Stomach (tissue), 9 donors: ENCODE results near the gene IZUMO1. TPM values are rescaled to one million over a fixed set of nuclear protein-coding genes. Genes with fewer than 3 reads are reported as not detected.
A peak's percentile ranks its signal among the peaks of the same experiment; 100 is the strongest.

Experiments
- DNase-seq, 2 donors: peaks; one replicate each; pipeline versions ENCODE4 v3.0.0 to v3.0.0-alpha.2; 2013 to 2019
- H3K27ac ChIP-seq, 5 donors: fragments of 200-600 bp in 4 of 5; sonication (generic) in 4 of 5; one replicate each; pipeline ENCODE4 v1.5.1; 2013 to 2019; ENCODE audit warnings: mild to moderate bottlenecking in 1 of 5, moderate library complexity in 1 of 5
- H3K27me3 ChIP-seq, 3 donors: fragments of 200-600 bp; sonication (generic); one replicate each; pipeline ENCODE4 v1.5.1; 2017 to 2019; ENCODE audit warnings: mixed run types in 1 of 3
- H3K36me3 ChIP-seq, 4 donors: fragments of 200-600 bp; sonication (generic); 1 replicate in 3 of 4; 2 replicates in 1 of 4; pipeline ENCODE4 v1.5.1; 2016 to 2019
- H3K4me1 ChIP-seq, 4 donors: fragments of 200-600 bp; sonication (generic); one replicate each; pipeline ENCODE4 v1.5.1; 2016 to 2019
- H3K4me3 ChIP-seq, 4 donors: fragments of 200-600 bp; sonication (generic) in 3 of 4; one replicate each; pipeline ENCODE4 v1.5.1; 2016 to 2019; ENCODE audit warnings: mild to moderate bottlenecking in 1 of 4
- H3K9me3 ChIP-seq, 4 donors: fragments of 200-600 bp; sonication (generic); one replicate each; pipeline ENCODE4 v1.5.1; 2016 to 2019
- EP300 ChIP-seq: sonication (generic); formaldehyde crosslinking; IDR thresholded peaks from one replicate; pipeline ENCODE4 v1.6.1; 2017; ENCODE audit warnings: antibody characterized with exemption
- POLR2A ChIP-seq, 4 donors: fragments of 450-650 bp; IDR thresholded peaks; one replicate each; pipeline ENCODE4 v1.6.1; 2016; ENCODE audit warnings: antibody characterized with exemption in 4 of 4, control low read depth in 2 of 4, mild to moderate bottlenecking in 1 of 4, moderate library complexity in 1 of 4
- POLR2AphosphoS5 ChIP-seq, 3 donors: sonication (generic); formaldehyde crosslinking; IDR thresholded peaks; one replicate each; pipeline ENCODE4 v1.6.1; 2016; ENCODE audit warnings: antibody characterized with exemption in 3 of 3
- WGBS, 5 donors: extraction: QIAGEN DNeasy Blood & Tissue Kit in 3 of 5; methylation state at CpG; one replicate each; pipeline versions ENCODE4 v1.1.5 to v1.1.7; 2013 to 2018; 5-methylcytosine and 5-hydroxymethylcytosine counted together
- intact Hi-C: fragments of 100-400 bp; cut with DNase I; formaldehyde crosslinking; loops from one replicate; pipeline ENCODE4 v1.15.1; 2023; ENCODE audit warnings: low total_unique reads
- polyA plus RNA-seq, 3 donors: library from polyadenylated mRNA; stranded (reverse); fragments of 200-250 nt; gene quantifications; one replicate each; pipeline ENCODE4 v1.2.3, GENCODE V29; 2013
- total RNA-seq, 5 donors: library from RNA; depleted of rRNA; stranded (reverse); fragments of >200 nt; gene quantifications; one replicate each; pipeline versions ENCODE4 v1.1.0 to v1.2.3, GENCODE V29; 2014 to 2016
- TF ChIP-seq, protein P1 (sequence below), 7 experiments: fragments of 450-650 bp in 4 of 7; fragments of 200-600 bp in 3 of 7; sonication (generic) in 3 of 7; IDR thresholded peaks; one replicate each; pipeline ENCODE4 v1.5.1; 2016 to 2019; ENCODE audit warnings: antibody characterized with exemption in 7 of 7, control low read depth in 2 of 7, mild to moderate bottlenecking in 1 of 7
- donor health status: healthy with polysubstance abuse.
- donor health status: Bipolar disorder and iron deficiency.
- donor health status: healthy.

Gene IZUMO1
- total and polyA plus RNA-seq, 8 donors = 0.62 to 14.3 (median 4.0) TPM; not detected in 3

DNA sequence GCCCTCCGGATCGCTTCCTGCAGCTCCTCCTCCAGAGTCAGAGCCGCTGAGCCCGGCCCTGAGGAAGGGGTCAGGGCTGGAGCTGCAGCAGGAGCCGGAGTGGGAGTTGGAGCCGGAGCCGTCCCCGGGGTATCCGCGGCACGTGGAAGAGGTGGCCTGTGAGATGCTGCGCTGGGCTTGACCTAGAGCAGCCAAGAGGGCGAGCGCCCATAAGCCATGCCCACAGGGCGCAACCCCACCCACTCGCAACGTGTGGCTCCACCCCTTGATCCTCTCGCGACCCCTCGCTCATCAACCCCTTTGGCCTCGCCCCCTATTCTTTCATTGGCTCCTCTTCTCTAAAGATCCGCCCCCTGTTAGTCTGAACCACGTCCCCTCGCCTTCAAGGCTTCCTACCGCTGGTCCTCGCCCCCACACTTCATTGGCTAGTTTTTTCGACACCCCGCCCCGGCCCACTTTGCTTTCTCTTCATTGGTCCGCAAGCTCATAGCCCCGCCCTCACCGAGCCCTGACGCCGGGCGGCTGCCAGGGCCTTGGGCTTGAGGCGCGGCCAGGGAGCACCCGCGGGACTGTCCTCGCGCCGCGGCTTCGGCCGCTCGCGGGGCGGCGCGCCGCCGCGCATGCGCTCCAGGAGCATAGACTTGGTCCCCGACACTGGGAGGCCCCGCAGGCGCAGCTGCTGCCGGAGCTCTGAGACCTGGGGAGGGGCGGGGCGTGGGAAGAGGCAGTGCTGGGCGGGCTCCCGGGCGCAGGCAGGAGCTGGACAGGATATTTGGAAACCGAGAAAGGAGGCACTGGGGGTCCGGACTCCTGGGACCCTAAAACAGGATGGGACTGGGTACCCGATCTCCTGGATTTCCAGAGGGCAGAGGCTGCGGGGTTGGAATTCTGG lies 32.6 kb downstream of the IZUMO1 start:
- H3K4me1 ChIP-seq = peaks cover 29 to 57% (median 46%) of the 10 kb centered on the region in 4 donors
- peak; percentile 99 to 100 for DNase-seq
- peak overlapping the region; percentile 67 to 87 (median 83) for H3K27ac ChIP-seq
- intact Hi-C loops = no loop called here
- peak overlapping the region; percentile 56 to 65 (median 62) for H3K4me3 ChIP-seq
- 0 to 1% (median 1%) methylated on average over 38 to 67 of the region's 67 CpGs for WGBS, 5 donors
- H3K36me3 ChIP-seq = no peaks in the 10 kb centered on the region
- H3K27me3 ChIP-seq = no peaks in the 10 kb centered on the region
- H3K9me3 ChIP-seq = peaks cover 0 to 6% (median 2%) of the 10 kb centered on the region in 4 donors
- peak; percentile 36 to 58 (median 56) for TF ChIP-seq POLR2AphosphoS5 (IDR thresholded peaks at IDR 0.05)
- TF ChIP-seq EP300 = no peak

DNA sequence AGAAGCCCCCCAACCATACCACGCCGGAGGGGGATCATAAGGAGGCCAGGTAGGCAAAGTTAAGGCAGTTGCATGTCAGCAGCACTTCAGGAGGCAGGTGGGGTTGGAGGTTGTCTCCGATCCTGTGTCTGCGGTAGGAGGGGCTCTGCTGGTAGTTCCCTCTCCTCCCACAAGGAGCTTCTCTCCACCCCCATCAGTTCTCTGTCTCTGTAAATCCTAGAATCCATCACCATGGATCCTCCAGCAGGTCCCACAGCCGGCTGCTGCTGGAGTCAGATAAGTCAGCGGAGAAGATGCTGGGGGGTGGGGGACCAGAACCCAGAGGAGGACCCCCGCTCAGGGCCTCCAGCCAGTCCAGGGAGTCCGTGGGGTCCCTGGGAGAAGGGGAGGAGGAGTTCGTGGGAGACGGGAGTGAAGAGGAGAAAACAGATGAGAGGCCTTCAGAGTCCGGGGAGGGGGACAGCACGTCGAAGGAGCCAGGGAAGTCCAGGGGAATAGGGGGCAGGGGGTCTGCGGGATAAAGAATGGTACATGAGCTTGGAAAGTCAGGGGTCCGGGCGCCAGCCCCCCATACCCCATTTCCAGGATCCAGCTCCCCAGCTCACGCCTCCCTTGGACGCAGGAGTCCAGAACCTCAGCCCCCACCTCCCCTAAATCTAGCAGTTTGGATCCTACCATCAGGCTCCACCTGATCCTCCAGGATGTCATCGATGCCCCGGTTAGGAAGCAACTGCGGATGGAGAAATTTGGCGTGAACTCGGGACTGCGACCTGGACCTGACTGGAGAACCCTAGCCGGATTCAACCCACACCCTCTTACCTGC lies 33.5 kb downstream of the IZUMO1 start:
- no peaks in the 10 kb centered on the region for H3K36me3 ChIP-seq
- peaks cover 29 to 49% (median 43%) of the 10 kb centered on the region in 4 donors for H3K4me1 ChIP-seq
- peak overlapping the region; percentile 22 to 87 (median 83) for H3K27ac ChIP-seq
- H3K27me3 ChIP-seq = no peaks in the 10 kb centered on the region
- WGBS, 5 donors = 24 to 37% (median 28%) methylated on average over 23 to 25 of the region's 25 CpGs
- TF ChIP-seq, protein P1, sequence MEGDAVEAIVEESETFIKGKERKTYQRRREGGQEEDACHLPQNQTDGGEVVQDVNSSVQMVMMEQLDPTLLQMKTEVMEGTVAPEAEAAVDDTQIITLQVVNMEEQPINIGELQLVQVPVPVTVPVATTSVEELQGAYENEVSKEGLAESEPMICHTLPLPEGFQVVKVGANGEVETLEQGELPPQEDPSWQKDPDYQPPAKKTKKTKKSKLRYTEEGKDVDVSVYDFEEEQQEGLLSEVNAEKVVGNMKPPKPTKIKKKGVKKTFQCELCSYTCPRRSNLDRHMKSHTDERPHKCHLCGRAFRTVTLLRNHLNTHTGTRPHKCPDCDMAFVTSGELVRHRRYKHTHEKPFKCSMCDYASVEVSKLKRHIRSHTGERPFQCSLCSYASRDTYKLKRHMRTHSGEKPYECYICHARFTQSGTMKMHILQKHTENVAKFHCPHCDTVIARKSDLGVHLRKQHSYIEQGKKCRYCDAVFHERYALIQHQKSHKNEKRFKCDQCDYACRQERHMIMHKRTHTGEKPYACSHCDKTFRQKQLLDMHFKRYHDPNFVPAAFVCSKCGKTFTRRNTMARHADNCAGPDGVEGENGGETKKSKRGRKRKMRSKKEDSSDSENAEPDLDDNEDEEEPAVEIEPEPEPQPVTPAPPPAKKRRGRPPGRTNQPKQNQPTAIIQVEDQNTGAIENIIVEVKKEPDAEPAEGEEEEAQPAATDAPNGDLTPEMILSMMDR (IDR thresholded peaks at IDR 0.05) = peak in 1 of 7 experiments; percentile 11
- TF ChIP-seq POLR2AphosphoS5 (IDR thresholded peaks at IDR 0.05) (no peak), EP300 (no peak), POLR2A (IDR thresholded peaks at IDR 0.05) (no peak)
- DNase-seq = peak in 1 of 2 donors; percentile 42
- peaks cover 0 to 6% (median 2%) of the 10 kb centered on the region in 4 donors for H3K9me3 ChIP-seq
- H3K4me3 ChIP-seq = peak overlapping the region; percentile 56 to 65 (median 62)
- intact Hi-C loops = no loop called here

- no peak overlapping the region for H3K4me3 ChIP-seq
- H3K27ac ChIP-seq = no peak overlapping the region
- H3K4me1 ChIP-seq = peaks cover 20 to 33% (median 30%) of the 10 kb centered on the region in 4 donors
- 90 to 96% (median 93%) methylated on average over 4 of the region's 4 CpGs for WGBS, 5 donors
- intact Hi-C loops = no loop called here
- H3K9me3 ChIP-seq = peaks cover 0 to 6% (median 2%) of the 10 kb centered on the region in 4 donors
- no peak for TF ChIP-seq EP300
- TF ChIP-seq, protein P1 (IDR thresholded peaks at IDR 0.05) = no peak
- no peak for TF ChIP-seq POLR2A (IDR thresholded peaks at IDR 0.05)
- no peak for DNase-seq
- peaks cover 0 to 12% (median 0%) of the 10 kb centered on the region in 4 donors for H3K36me3 ChIP-seq
- no peaks in the 10 kb centered on the region for H3K27me3 ChIP-seq
Observed at GRCh38 chr19:48711106-48711662, 35.5 kb downstream of the IZUMO1 start.

- Histone ChIP-seq H3K36me3 (peaks cover 3 to 32% (median 6%) of the 10 kb centered on the region in 4 donors), H3K27ac (no peak overlapping the region), H3K27me3 (no peaks in the 10 kb centered on the region), H3K4me3 (no peak overlapping the region), H3K4me1 (peaks cover 7 to 12% (median 8%) of the 10 kb centered on the region in 4 donors), H3K9me3 (peaks cover 0 to 6% (median 2%) of the 10 kb centered on the region in 4 donors)
- 53 to 71% (median 58%) methylated on average over 10 to 11 of the region's 11 CpGs for WGBS, 5 donors
- no peak for DNase-seq
- intact Hi-C loops = no loop called here
- TF ChIP-seq POLR2A (IDR thresholded peaks at IDR 0.05) (no peak), EP300 (no peak), POLR2AphosphoS5 (IDR thresholded peaks at IDR 0.05) (no peak)
- TF ChIP-seq, protein P1 (IDR thresholded peaks at IDR 0.05) = no peak
Observed at GRCh38 chr19:48708471-48708870, 38.2 kb downstream of the IZUMO1 start.
